Activated T-helper 17 cell treated with anti-CD3 and anti-CD28 coated beads, Interleukin-2, amount 50 U/mL, for 72 hours (primary cell): ENCODE results near the gene MARVELD2. TPM values are rescaled to one million over a fixed set of nuclear protein-coding genes. Genes with fewer than 3 reads are reported as not detected.
"Not testable (repeated sequence)": the region's sequence is repeated elsewhere in the genome, so short reads cannot be mapped to it uniquely, and the experiment has no call there.

ENCODE experiments used
- ATAC-seq: fragments of 150-1000 bp; cut with Tn5 transposase; replicated peaks from 2 replicates; pipeline ENCODE4 v1.10.0; 2021; ENCODE audit warnings: mild to moderate bottlenecking, moderate library complexity
- H3K27ac Mint-ChIP-seq: one replicate; pipeline ENCODE4 v1.8.0; 2022; ENCODE audit warnings: mixed read lengths
- H3K27me3 Mint-ChIP-seq: one replicate; pipeline ENCODE4 v1.8.0; 2022; ENCODE audit warnings: mixed read lengths
- H3K36me3 Mint-ChIP-seq: one replicate; pipeline ENCODE4 v1.8.0; 2022; ENCODE audit warnings: low read depth, mild to moderate bottlenecking, mixed read lengths
- H3K4me1 Mint-ChIP-seq: one replicate; pipeline ENCODE4 v1.8.0; 2022; ENCODE audit warnings: mixed read lengths
- H3K4me3 Mint-ChIP-seq: one replicate; pipeline ENCODE4 v1.8.0; 2022; ENCODE audit warnings: mild to moderate bottlenecking, mixed read lengths
- H3K9me3 Mint-ChIP-seq: one replicate; pipeline ENCODE4 v1.8.0; 2022; ENCODE audit warnings: mixed read lengths
- total RNA-seq, 2 donors: library from RNA; stranded (reverse); gene quantifications; one replicate each; pipeline ENCODE4 v1.2.3, GENCODE V29; 2022

MARVELD2 gene
- total RNA-seq: under 1 TPM; 0.37 to 0.69 TPM

DNA sequence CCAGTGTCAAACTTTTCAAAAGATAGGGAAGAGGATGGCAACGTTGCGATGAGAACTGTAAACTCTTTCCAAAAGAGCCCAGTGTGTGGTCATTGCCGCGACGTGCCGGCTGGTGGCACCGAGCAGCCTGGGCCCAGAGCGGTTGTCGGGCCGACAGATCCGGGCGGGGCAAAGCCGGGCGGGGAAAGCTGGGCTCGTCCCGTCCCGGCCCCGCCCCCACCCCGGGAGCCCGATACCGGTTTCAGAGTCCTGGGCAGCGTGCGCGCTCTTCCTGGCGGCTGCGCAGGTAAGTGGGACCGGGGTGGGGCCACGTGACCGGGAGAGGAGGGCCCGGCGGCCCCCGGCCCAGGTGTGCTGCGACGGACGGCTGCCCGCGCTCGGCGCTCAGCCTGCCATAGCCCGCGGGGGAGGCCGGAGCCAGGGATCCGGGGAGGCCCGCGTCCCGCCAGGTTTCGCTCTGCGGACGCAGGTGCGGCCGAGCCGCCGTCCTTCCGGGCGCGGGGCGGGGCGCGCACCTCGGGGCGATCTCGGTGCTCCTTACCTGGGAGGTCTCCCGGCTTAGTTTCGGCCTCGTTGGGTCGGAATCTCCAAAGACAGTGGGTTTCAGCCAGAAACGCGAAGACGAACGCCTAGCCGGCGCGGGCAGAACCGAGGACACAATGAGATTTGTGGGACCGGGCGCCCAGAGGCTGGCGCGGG lies at the start of gene MARVELD2:
TSS of gene MARVELD2 (plus strand) at position 232 of the 699 bp plus-strand sequence. CDS start 4,270 bp downstream, outside the sequence.
- Mint-ChIP-seq H3K27ac (peak within 1 kb of the TSS; percentile 32), H3K36me3 (peaks cover 30% of the 10 kb centered on the region), H3K27me3 (no peaks in the 10 kb centered on the region), H3K9me3 (no peaks in the 10 kb centered on the region), H3K4me3 (peak within 1 kb of the TSS; percentile 37), H3K4me1 (no peaks in the 10 kb centered on the region)
- ATAC-seq: peak; percentile 76

DNA sequence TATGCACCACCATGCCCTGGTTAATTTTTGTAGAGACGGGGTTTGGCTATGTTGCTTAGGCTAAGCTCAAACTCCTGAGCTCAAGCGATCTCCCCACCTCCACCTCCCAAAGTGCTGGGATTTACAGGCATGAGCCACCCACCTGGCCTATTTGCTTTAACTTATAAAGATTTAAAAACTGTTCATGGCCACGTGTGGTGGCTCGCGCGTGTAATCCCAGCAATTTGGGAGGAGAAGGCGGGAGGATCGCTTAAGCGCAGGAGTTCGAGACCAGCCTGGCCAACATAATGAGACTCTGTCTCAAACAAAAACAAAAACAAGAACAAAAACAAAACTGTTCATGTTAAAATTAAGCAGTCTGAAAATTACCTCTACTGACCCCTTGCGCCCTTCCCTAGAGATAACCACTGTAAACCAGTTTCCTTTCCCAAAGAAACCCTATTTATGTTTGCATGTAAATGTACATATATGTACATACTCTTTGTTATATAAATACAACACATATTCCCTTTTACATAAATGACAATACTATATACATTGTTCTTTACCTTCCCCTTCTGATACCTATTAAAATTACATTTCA lies 47.1 kb upstream of the MARVELD2 start:
- Mint-ChIP-seq H3K27me3 (no peaks in the 10 kb centered on the region), H3K36me3 (peaks cover 71% of the 10 kb centered on the region), H3K4me1 (peaks cover 12% of the 10 kb centered on the region), H3K9me3 (no peaks in the 10 kb centered on the region), H3K27ac (peak overlapping the region; percentile 98), H3K4me3 (peak overlapping the region; percentile 95)
- no peak for ATAC-seq

GRCh38 chr5:69368458-69369339 lies 46.2 kb upstream of the MARVELD2 start:
- Mint-ChIP-seq H3K4me1 (peaks cover 12% of the 10 kb centered on the region), H3K36me3 (peaks cover 68% of the 10 kb centered on the region), H3K9me3 (no peaks in the 10 kb centered on the region), H3K27ac (peak overlapping the region; percentile 98), H3K27me3 (no peaks in the 10 kb centered on the region), H3K4me3 (peak overlapping the region; percentile 95)
- ATAC-seq: peak; percentile 9

GRCh38 chr5:69369340-69370121 lies 45.4 kb upstream of the MARVELD2 start, which contains the start of the genes AK6, RAD17 and TAF9:
AK6 (minus strand) TSS chr5:69369520; CDS start chr5:69369490, 30 bp downstream.
RAD17 (plus strand) TSS chr5:69369818; CDS start chr5:69372209, 2,391 bp downstream.
TAF9 (minus strand) TSS chr5:69369520; CDS start chr5:69365737, 3,783 bp downstream.
- H3K4me1 Mint-ChIP-seq: peaks cover 12% of the 10 kb centered on the region
- H3K27me3 Mint-ChIP-seq: no peaks in the 10 kb centered on the region
- H3K4me3 Mint-ChIP-seq: peak within 1 kb of the TSS; percentile 95
- H3K9me3 Mint-ChIP-seq: no peaks in the 10 kb centered on the region
- peak within 1 kb of the TSS; percentile 98 for H3K27ac Mint-ChIP-seq
- peaks cover 66% of the 10 kb centered on the region for H3K36me3 Mint-ChIP-seq
- peak; percentile 95 for ATAC-seq

DNA sequence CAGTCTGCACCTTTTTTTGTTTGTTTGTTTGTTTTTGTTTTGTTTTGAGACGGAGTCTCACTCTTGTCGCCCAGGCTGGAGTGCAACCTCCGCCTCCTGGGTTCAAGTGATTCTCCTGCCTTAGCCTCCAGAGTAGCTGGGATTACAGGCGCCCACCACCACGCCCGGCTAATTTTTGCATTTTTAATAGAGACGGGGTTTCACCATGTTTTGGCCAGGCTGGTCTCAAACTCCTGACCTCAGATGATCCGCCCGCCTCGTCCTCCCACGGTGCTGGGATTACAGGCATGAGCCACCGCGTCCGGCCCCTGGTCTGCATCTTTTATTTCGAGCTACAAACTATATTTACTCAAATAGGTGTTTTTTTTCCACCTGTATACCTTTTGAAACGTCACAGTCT lies 44.6 kb upstream of the MARVELD2 start:
- not testable (repeated sequence) for H3K9me3 Mint-ChIP-seq, ATAC-seq, H3K27me3 Mint-ChIP-seq
- Mint-ChIP-seq H3K4me3 (peak overlapping the region; percentile 95), H3K4me1 (peaks cover 12% of the 10 kb centered on the region), H3K27ac (peak overlapping the region; percentile 98), H3K36me3 (peaks cover 66% of the 10 kb centered on the region)

DNA sequence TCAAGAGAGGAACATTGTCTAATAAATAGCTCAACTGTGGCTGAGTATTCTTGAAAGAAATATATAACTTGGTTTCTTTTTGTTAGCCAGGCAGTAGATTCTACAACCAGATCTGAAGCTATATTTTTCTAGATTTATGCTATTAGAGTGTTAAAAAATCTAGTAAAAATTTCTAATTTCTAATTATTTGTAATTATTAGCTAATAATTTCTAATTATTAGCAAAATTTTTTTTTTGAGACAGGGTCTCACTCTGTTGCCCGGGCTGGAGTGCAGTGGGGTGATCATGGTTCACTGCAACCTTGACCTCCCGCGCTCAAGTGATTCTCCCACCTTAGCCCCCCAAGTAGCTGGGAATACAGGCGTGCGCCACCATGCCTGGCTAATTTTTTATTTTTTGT lies 42.5 kb upstream of the MARVELD2 start:
- no peak overlapping the region for H3K4me3 Mint-ChIP-seq
- H3K4me1 Mint-ChIP-seq: peaks cover 7% of the 10 kb centered on the region
- no peak for ATAC-seq
- H3K9me3 Mint-ChIP-seq: no peaks in the 10 kb centered on the region
- no peak overlapping the region for H3K27ac Mint-ChIP-seq
- peaks cover 66% of the 10 kb centered on the region for H3K36me3 Mint-ChIP-seq
- no peaks in the 10 kb centered on the region for H3K27me3 Mint-ChIP-seq

GRCh38 chr5:69374911-69375446 lies 39.9 kb upstream of the MARVELD2 start:
- Mint-ChIP-seq H3K4me1 (no peaks in the 10 kb centered on the region), H3K9me3 (no peaks in the 10 kb centered on the region), H3K27ac (no peak overlapping the region), H3K36me3 (peaks cover 54% of the 10 kb centered on the region), H3K4me3 (no peak overlapping the region), H3K27me3 (no peaks in the 10 kb centered on the region)
- no peak for ATAC-seq

- H3K4me3 Mint-ChIP-seq: no peak overlapping the region
These were observed 36.5 kb upstream of the MARVELD2 start for GRCh38 chr5:69378376-69378775.

GRCh38 chr5:69404659-69405330 lies 10.1 kb upstream of the MARVELD2 start:
- Mint-ChIP-seq H3K9me3 (no peaks in the 10 kb centered on the region), H3K36me3 (peaks cover 77% of the 10 kb centered on the region), H3K27me3 (no peaks in the 10 kb centered on the region), H3K4me1 (no peaks in the 10 kb centered on the region), H3K27ac (no peak overlapping the region), H3K4me3 (no peak overlapping the region)
- ATAC-seq: no peak

More at GRCh38 chr5:69378376-69378775, 36.5 kb upstream of the MARVELD2 start:
- H3K27ac Mint-ChIP-seq: no peak overlapping the region
- no peaks in the 10 kb centered on the region for H3K27me3 Mint-ChIP-seq
- peaks cover 83% of the 10 kb centered on the region for H3K36me3 Mint-ChIP-seq
- H3K9me3 Mint-ChIP-seq: no peaks in the 10 kb centered on the region
- no peak for ATAC-seq
- H3K4me1 Mint-ChIP-seq: no peaks in the 10 kb centered on the region

GRCh38 chr5:69415584-69415958 lies 655 bp downstream of the MARVELD2 start:
- Mint-ChIP-seq H3K27me3 (no peaks in the 10 kb centered on the region), H3K4me3 (peak overlapping the region; percentile 35), H3K9me3 (no peaks in the 10 kb centered on the region), H3K27ac (no peak overlapping the region), H3K4me1 (no peaks in the 10 kb centered on the region), H3K36me3 (peaks cover 26% of the 10 kb centered on the region)
- no peak for ATAC-seq

GRCh38 chr5:69416180-69416579 lies 1.3 kb downstream of the MARVELD2 start:
- no peaks in the 10 kb centered on the region for H3K27me3 Mint-ChIP-seq
- H3K36me3 Mint-ChIP-seq: peaks cover 21% of the 10 kb centered on the region
- no peak overlapping the region for H3K27ac Mint-ChIP-seq
- no peaks in the 10 kb centered on the region for H3K9me3 Mint-ChIP-seq
- peak overlapping the region; percentile 35 for H3K4me3 Mint-ChIP-seq
- no peak for ATAC-seq
- H3K4me1 Mint-ChIP-seq: no peaks in the 10 kb centered on the region

DNA sequence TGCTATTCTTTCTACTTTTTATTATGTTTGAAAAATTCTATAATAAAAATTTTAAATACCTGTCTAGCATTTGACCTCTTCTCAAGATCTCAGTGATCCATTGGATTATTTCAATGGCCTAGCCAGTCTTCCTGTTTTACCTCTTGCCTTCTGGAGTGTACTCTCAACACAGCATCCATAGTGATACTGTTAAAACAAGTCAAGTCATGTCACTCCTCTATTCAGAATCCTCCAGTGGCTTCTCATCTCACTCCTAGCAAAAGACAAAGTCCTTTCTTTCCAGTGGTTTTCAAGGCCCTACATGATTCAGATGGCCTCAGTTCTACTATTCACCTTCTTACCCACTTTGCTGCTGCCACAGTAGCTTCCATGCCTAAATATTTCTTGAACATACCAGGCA lies 1.8 kb downstream of the MARVELD2 start:
- no peak for ATAC-seq
- no peak overlapping the region for H3K4me3 Mint-ChIP-seq
- no peaks in the 10 kb centered on the region for H3K9me3 Mint-ChIP-seq
- no peak overlapping the region for H3K27ac Mint-ChIP-seq
- H3K27me3 Mint-ChIP-seq: no peaks in the 10 kb centered on the region
- H3K4me1 Mint-ChIP-seq: no peaks in the 10 kb centered on the region
- H3K36me3 Mint-ChIP-seq: peaks cover 16% of the 10 kb centered on the region

GRCh38 chr5:69418554-69418953 lies 3.6 kb downstream of the MARVELD2 start:
- Mint-ChIP-seq H3K4me1 (no peaks in the 10 kb centered on the region), H3K36me3 (peaks cover 13% of the 10 kb centered on the region), H3K9me3 (no peaks in the 10 kb centered on the region), H3K27ac (no peak overlapping the region), H3K4me3 (no peak overlapping the region), H3K27me3 (no peaks in the 10 kb centered on the region)
- no peak for ATAC-seq
